ENCODE measurements around the gene ZFP92. TPM values are rescaled to one million over a fixed set of nuclear protein-coding genes. Genes with fewer than 3 reads are reported as not detected.

ZFP92 gene
- total RNA-seq, 2 experiments from 2014 or later: 1.2 to 1.3 TPM

DNA sequence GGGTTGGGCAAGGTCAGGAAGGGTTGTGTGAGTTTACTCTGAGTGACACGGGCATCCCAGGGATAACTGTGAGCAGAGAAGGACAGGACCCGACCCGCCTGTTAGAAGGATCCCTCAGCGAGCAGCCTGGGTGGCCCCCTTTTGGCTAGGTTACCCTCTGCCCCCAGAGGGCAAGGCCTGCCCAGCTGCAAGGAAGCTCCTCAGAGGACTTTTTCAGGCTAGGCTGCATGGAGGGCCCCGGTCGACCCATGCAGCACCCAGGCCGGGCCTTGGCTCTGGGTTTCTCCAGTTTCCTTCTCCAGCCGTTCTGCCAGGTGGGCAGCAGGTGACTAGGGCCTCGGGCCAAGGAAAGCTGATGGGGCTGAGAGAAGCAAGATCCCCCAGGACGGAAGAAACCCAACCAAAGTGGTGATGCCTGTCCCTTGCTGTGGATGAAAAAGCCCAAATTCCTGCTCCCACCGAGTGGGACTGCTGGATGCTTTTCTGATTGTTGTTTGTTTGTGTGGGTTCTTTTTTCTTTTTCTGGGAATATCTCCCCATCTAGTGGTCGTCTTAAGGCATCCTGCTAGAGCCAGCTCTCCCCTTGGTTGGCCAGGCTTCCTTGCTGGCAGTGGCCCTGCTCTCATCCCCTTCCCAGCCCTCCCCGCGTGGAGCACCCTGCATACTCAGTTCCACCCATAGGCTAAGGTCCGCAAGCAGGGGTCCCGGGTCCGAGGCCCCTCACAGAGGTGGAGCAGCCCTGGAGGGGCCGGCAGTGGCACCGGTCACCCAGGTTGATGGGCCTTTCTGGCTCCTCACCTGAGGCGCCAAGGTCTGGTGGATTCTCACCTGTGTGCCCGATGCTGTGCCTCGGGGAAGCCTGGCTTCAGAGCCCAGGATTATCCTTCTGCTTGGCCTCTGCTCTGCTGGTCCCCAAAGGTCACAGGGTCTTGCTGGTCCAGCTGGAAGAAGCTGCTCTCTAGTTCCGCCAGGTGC is 1.8 kb downstream of the ZFP92 start:
- H3K27me3 Mint-ChIP-seq: no peaks in the 10 kb centered on the region
- TF ChIP-seq, protein P1, sequence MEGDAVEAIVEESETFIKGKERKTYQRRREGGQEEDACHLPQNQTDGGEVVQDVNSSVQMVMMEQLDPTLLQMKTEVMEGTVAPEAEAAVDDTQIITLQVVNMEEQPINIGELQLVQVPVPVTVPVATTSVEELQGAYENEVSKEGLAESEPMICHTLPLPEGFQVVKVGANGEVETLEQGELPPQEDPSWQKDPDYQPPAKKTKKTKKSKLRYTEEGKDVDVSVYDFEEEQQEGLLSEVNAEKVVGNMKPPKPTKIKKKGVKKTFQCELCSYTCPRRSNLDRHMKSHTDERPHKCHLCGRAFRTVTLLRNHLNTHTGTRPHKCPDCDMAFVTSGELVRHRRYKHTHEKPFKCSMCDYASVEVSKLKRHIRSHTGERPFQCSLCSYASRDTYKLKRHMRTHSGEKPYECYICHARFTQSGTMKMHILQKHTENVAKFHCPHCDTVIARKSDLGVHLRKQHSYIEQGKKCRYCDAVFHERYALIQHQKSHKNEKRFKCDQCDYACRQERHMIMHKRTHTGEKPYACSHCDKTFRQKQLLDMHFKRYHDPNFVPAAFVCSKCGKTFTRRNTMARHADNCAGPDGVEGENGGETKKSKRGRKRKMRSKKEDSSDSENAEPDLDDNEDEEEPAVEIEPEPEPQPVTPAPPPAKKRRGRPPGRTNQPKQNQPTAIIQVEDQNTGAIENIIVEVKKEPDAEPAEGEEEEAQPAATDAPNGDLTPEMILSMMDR (IDR thresholded peaks at IDR 0.05): no peak
- H3K4me1 Mint-ChIP-seq (ENCODE audit: low read depth): peaks cover 7% of the 10 kb centered on the region
- no peak overlapping the region for H3K27ac Mint-ChIP-seq
- H3K36me3 Mint-ChIP-seq (ENCODE audit: low read depth): no peaks in the 10 kb centered on the region
- CTCF ChIA-PET: no interaction called here
- intact Hi-C loops (cut with micrococcal nuclease): no loop called here
- POLR2A ChIA-PET: no interaction called here
- ATAC-seq (no peak), DNase-seq (no peak)
- no peaks in the 10 kb centered on the region for H3K9me3 Mint-ChIP-seq
- no peak overlapping the region for H3K4me3 Mint-ChIP-seq

DNA sequence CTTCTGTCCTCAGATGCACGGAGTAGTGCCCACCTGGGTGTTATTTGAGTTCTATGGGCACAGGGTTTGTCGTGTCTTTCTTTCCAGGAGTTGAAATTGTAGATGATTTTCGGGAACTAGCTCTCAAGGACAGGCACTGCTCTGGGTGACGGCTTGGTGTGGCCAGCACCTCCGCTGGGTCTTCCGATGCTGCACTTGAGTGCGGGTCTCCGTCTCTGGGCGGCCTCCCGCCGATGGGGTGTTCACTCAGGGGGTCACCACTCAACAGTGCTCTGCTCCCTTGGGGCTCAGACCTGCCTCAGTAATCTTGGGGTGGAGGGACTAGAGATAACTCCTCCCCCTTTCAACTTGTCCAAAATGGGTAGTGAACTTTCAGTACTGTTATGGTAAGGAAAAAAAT is 2.5 kb downstream of the ZFP92 start:
- H3K27me3 Mint-ChIP-seq: no peaks in the 10 kb centered on the region
- H3K4me3 Mint-ChIP-seq: no peak overlapping the region
- no peaks in the 10 kb centered on the region for H3K9me3 Mint-ChIP-seq
- DNase-seq (no peak), ATAC-seq (no peak)
- H3K27ac Mint-ChIP-seq: no peak overlapping the region
- peaks cover 7% of the 10 kb centered on the region for H3K4me1 Mint-ChIP-seq (ENCODE audit: low read depth)
- intact Hi-C loops (cut with micrococcal nuclease): no loop called here
- H3K36me3 Mint-ChIP-seq (ENCODE audit: low read depth): no peaks in the 10 kb centered on the region
- ChIA-PET CTCF (no interaction called here), POLR2A (no interaction called here)
- TF ChIP-seq, protein P1 (IDR thresholded peaks at IDR 0.05): no peak

DNA sequence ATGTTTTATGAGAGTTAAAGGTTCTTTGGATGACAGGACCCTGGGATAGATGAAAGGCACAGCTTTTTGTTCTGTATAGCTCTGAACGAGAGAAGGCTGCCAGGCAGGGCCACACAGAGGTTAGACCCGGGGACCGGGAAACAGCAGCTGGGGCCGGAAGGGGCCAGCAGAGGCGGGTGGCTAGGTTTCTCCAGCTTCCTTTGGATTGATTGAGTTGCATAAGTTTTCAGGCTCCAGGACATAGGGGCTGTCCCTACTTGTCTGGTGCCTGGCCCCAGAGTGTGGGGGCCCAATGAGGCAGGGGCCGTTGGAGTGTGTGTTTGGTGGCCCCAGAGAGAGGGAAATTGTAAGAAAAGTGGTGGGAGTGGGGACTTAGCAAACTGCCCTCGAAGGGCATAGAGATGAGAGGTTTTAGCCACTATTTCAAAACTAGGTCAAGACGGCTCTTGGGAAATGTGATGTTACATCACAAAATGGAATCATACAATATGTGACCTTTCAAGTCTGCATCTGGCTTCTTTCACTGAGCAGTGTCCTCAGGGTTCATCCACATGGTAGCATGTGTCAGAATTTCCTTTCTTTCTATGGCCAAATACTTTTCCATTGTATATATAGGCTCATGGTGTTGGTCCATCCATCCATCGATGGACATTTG is 3.7 kb downstream of the ZFP92 start:
- no peak for DNase-seq
- CTCF ChIA-PET: no interaction called here
- TF ChIP-seq, protein P1 (IDR thresholded peaks at IDR 0.05): no peak

DNA sequence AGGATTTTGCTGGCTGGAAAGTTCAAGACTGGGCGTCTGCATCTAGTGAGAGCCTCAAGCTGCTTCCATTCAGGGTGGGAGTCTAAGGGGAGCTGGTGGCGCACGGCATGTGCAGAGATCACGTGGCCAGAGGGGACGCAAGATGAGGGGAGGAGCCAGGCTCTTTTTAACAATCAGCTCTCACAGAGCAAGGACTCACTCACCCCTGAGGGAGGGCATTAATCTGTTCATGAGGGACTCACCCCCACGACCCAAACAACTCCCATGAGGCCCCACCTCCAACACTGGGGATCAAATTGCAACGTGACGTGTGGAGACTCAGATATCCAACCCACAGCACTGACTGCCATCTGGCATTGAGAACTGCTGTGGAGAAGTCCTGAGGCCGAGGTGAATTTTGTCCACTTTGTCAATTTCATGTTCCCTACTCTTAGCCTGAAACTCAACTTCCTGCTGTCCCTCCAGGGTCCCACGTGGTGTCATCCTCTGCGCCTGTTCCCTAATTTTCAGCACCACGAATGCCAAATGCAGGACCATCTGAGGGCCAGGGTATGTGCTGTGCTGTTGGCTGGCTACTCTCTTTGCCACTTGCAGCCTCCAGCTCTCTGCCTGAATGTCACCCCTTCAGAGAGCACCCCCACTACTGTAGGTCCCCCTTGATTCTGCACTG is 5.6 kb downstream of the ZFP92 start:
- ChIA-PET CTCF (no interaction called here), POLR2A (no interaction called here)
- no peaks in the 10 kb centered on the region for H3K27me3 Mint-ChIP-seq
- no peaks in the 10 kb centered on the region for H3K9me3 Mint-ChIP-seq
- H3K4me1 Mint-ChIP-seq (ENCODE audit: low read depth): peaks cover 6% of the 10 kb centered on the region
- no peaks in the 10 kb centered on the region for H3K36me3 Mint-ChIP-seq (ENCODE audit: low read depth)
- no peak overlapping the region for H3K27ac Mint-ChIP-seq
- ATAC-seq: no peak
- TF ChIP-seq, protein P1 (IDR thresholded peaks at IDR 0.05): no peak
- intact Hi-C loops (cut with micrococcal nuclease): no loop called here
- H3K4me3 Mint-ChIP-seq: no peak overlapping the region
- no peak for DNase-seq

More for the DNA sequence above, 3.7 kb downstream of the ZFP92 start:
- no peak overlapping the region for H3K27ac Mint-ChIP-seq
- H3K27me3 Mint-ChIP-seq: no peaks in the 10 kb centered on the region
- no peak for ATAC-seq
- H3K9me3 Mint-ChIP-seq: no peaks in the 10 kb centered on the region
- intact Hi-C loops (cut with micrococcal nuclease): no loop called here
- H3K36me3 Mint-ChIP-seq (ENCODE audit: low read depth): no peaks in the 10 kb centered on the region
- POLR2A ChIA-PET: no interaction called here
- H3K4me3 Mint-ChIP-seq: no peak overlapping the region
- H3K4me1 Mint-ChIP-seq (ENCODE audit: low read depth): peaks cover 7% of the 10 kb centered on the region
